ENCODE measurements around the gene OR7C2.
"Not testable (repeated sequence)": the region's sequence is repeated elsewhere in the genome, so short reads cannot be mapped to it uniquely, and the experiment has no call there.

Gene OR7C2

DNA sequence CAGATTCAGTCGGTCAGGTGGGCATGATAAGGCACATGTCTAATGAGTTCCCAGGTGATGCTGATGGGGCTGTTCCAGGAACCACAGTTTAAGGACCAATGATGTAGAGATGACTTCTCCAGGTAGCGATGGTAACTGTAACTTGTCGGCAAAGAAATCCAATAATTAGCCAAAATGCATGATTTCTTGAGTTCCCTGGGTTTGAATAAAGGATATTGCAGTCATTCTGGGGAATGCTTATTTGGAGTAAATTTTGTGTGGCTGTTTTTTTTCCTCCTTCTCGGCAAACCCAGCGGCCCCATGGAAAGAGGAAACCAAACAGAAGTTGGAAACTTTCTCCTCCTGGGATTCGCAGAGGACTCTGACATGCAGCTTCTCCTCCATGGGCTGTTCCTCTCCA lies at the start of gene OR7C2:
Gene OR7C2 (plus strand): TSS at position 301 of the 400 bp plus-strand sequence. CDS start 0 bp downstream, at position 301.
- Mint-ChIP-seq H3K27ac (no peak within 1 kb of the TSS), H3K4me3 (no peak within 1 kb of the TSS), H3K27me3 (peaks cover 2% of the 10 kb centered on the region), H3K4me1 (ENCODE audit: low read depth) (peaks cover 14% of the 10 kb centered on the region), H3K36me3 (ENCODE audit: low read depth) (no peaks in the 10 kb centered on the region), H3K9me3 (no peaks in the 10 kb centered on the region)

DNA sequence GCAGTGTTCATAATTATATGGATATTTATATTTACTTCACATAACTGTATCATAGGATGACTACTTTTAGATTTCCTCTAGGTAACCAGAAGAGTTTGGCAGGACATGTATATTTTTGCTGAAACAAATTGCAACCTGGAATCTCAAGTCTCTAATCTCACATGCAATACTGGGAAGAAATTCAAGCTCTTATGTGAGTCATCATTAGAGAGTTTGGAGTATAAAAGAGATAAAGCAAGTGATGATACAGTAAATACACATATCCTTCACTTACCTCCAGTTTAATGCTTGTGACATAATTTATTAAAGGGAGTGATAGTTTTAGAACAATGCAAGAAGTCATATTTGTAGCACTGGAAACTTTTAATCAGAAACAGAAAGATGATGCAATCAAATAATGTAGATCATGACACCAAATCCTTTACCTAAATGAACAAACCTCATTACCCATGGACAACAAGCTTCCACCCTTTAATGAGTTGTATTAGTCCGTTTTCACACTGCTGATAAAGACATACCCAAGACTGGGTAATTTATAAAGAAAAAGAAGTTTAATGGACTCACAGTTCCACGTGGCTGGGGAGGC lies 39.5 kb upstream of the OR7C2 start:
- H3K27ac Mint-ChIP-seq: no peak overlapping the region
- no peaks in the 10 kb centered on the region for H3K4me1 Mint-ChIP-seq (ENCODE audit: low read depth)
- no peak overlapping the region for H3K4me3 Mint-ChIP-seq
- no peaks in the 10 kb centered on the region for H3K36me3 Mint-ChIP-seq (ENCODE audit: low read depth)
- H3K9me3 Mint-ChIP-seq: no peaks in the 10 kb centered on the region
- peaks cover 54% of the 10 kb centered on the region for H3K27me3 Mint-ChIP-seq

GRCh38 chr19:14906711-14907110 lies 34.6 kb upstream of the OR7C2 start:
- Mint-ChIP-seq H3K36me3 (ENCODE audit: low read depth) (no peaks in the 10 kb centered on the region), H3K9me3 (no peaks in the 10 kb centered on the region), H3K4me1 (ENCODE audit: low read depth) (no peaks in the 10 kb centered on the region), H3K27ac (no peak overlapping the region), H3K27me3 (peaks cover 42% of the 10 kb centered on the region), H3K4me3 (no peak overlapping the region)

DNA sequence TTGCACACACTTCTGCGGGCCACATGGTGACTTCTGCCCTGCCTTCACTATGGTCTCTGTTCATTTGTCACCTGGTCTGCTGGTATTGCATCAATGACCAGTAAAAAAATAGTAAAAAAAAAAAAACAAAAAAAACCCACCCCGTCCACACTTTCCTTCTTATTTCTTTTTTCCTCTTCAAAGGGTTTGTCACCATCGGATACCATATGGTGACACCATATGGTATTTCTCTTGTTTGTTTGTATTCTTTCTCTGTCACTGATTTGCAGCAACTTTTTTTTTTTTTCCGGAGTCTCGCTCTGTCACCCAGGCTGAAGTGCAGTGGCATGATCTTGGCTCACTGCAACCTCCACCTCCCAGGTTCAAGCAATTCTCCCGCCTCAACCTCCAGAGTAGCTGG lies 26.2 kb upstream of the OR7C2 start:
- Mint-ChIP-seq H3K4me3 (no peak overlapping the region), H3K27me3 (peaks cover 22% of the 10 kb centered on the region), H3K36me3 (ENCODE audit: low read depth) (no peaks in the 10 kb centered on the region), H3K27ac (no peak overlapping the region), H3K9me3 (peaks cover 8% of the 10 kb centered on the region), H3K4me1 (ENCODE audit: low read depth) (no peaks in the 10 kb centered on the region)

DNA sequence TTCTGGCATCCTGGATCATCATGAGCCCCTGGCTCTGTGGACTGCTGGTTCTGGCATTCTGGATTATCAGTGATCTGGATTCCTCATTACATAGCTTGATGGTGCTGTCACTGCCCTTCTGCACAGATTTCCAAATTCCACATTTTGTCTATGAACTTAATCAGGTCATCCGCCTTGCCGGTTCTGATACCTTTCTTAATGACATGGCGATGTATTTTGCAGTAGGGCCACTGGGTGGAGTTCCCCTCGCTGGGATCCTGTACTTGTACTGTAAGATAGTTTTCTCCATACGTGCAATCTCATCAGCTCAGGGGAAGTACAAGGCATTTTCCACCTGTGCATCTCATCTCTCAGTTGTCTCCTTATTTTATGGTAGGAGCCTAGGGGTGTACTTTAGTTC lies 24.4 kb upstream of the OR7C2 start:
- H3K27me3 Mint-ChIP-seq: peaks cover 18% of the 10 kb centered on the region
- H3K9me3 Mint-ChIP-seq: peaks cover 8% of the 10 kb centered on the region
- H3K4me1 Mint-ChIP-seq (ENCODE audit: low read depth): no peaks in the 10 kb centered on the region
- H3K36me3 Mint-ChIP-seq (ENCODE audit: low read depth): no peaks in the 10 kb centered on the region
- H3K27ac Mint-ChIP-seq: no peak overlapping the region
- no peak overlapping the region for H3K4me3 Mint-ChIP-seq

GRCh38 chr19:14933506-14933905 lies 7.8 kb upstream of the OR7C2 start:
- Mint-ChIP-seq H3K4me3 (no peak overlapping the region), H3K9me3 (peaks cover 5% of the 10 kb centered on the region), H3K27ac (no peak overlapping the region), H3K27me3 (peaks cover 26% of the 10 kb centered on the region), H3K4me1 (ENCODE audit: low read depth) (no peaks in the 10 kb centered on the region), H3K36me3 (ENCODE audit: low read depth) (no peaks in the 10 kb centered on the region)

- no peak overlapping the region for H3K4me3 Mint-ChIP-seq
- H3K36me3 Mint-ChIP-seq (ENCODE audit: low read depth): no peaks in the 10 kb centered on the region
- no peak overlapping the region for H3K27ac Mint-ChIP-seq
- H3K27me3 Mint-ChIP-seq: peaks cover 7% of the 10 kb centered on the region
- H3K9me3 Mint-ChIP-seq: no peaks in the 10 kb centered on the region
- H3K4me1 Mint-ChIP-seq (ENCODE audit: low read depth): peaks cover 14% of the 10 kb centered on the region
Measured at GRCh38 chr19:14940266-14940665, 1.0 kb upstream of the OR7C2 start.

GRCh38 chr19:14943601-14944000 lies 2.3 kb downstream of the OR7C2 start:
- no peaks in the 10 kb centered on the region for H3K27me3 Mint-ChIP-seq
- H3K4me3 Mint-ChIP-seq: no peak overlapping the region
- H3K4me1 Mint-ChIP-seq (ENCODE audit: low read depth): peaks cover 14% of the 10 kb centered on the region
- no peak overlapping the region for H3K27ac Mint-ChIP-seq
- H3K9me3 Mint-ChIP-seq: no peaks in the 10 kb centered on the region
- no peaks in the 10 kb centered on the region for H3K36me3 Mint-ChIP-seq (ENCODE audit: low read depth)

GRCh38 chr19:14944456-14944855 lies 3.2 kb downstream of the OR7C2 start:
- Mint-ChIP-seq H3K36me3 (ENCODE audit: low read depth) (no peaks in the 10 kb centered on the region), H3K4me1 (ENCODE audit: low read depth) (peaks cover 14% of the 10 kb centered on the region), H3K4me3 (no peak overlapping the region), H3K27ac (no peak overlapping the region), H3K27me3 (no peaks in the 10 kb centered on the region), H3K9me3 (no peaks in the 10 kb centered on the region)

GRCh38 chr19:14949413-14949812 lies 8.1 kb downstream of the OR7C2 start:
- not testable (repeated sequence) for H3K4me1 Mint-ChIP-seq (ENCODE audit: low read depth); H3K4me3 Mint-ChIP-seq; H3K27ac Mint-ChIP-seq; H3K36me3 Mint-ChIP-seq (ENCODE audit: low read depth); H3K9me3 Mint-ChIP-seq; H3K27me3 Mint-ChIP-seq

DNA sequence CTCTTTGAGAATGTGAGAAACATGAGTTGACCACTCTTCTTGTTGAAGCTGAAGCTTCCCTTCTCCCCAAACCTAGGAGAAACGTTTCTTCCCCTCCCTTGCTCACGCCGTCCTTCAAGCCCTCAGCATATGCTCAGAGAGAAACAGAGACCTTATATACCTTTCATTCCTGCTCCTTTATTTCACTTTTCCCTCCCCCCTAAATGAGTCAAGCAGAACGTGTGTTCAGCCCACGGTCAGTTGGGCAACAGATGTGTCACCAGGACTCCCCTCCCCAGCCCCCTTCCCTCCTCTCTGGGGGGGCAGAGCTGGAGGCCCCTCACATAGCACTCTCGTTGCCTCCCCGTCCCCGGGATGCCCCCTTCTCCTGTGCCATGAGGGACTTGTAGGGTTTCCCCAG lies 8.6 kb downstream of the OR7C2 start:
- H3K4me1 Mint-ChIP-seq (ENCODE audit: low read depth): peaks cover 2% of the 10 kb centered on the region
- no peak overlapping the region for H3K4me3 Mint-ChIP-seq
- no peaks in the 10 kb centered on the region for H3K27me3 Mint-ChIP-seq
- H3K27ac Mint-ChIP-seq: no peak overlapping the region
- no peaks in the 10 kb centered on the region for H3K36me3 Mint-ChIP-seq (ENCODE audit: low read depth)
- peaks cover under 1% of the 10 kb centered on the region for H3K9me3 Mint-ChIP-seq

GRCh38 chr19:14950421-14950820 lies 9.1 kb downstream of the OR7C2 start:
- H3K27me3 Mint-ChIP-seq: no peaks in the 10 kb centered on the region
- H3K4me3 Mint-ChIP-seq: no peak overlapping the region
- H3K4me1 Mint-ChIP-seq (ENCODE audit: low read depth): no peaks in the 10 kb centered on the region
- H3K9me3 Mint-ChIP-seq: peaks cover 3% of the 10 kb centered on the region
- no peak overlapping the region for H3K27ac Mint-ChIP-seq
- no peaks in the 10 kb centered on the region for H3K36me3 Mint-ChIP-seq (ENCODE audit: low read depth)

DNA sequence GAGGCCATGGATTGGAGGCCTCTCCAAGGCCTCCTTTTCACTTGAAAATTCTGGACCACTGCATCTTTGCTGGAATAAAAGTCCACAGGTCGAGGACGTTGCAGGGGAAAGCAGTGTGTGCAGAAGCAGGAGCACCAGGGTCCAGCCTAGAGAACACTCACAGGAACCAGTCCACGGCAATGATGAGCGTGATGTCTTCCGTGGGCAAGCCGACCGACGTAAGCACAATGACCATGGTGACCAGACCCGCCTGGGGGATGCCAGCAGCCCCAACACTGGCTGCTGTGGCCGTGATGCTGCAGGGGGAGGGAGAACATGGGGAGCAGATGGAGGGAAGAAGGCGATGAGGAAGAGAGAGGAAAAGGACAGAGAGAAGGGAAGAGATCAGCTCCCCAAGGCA lies 11.5 kb downstream of the OR7C2 start:
- H3K4me1 Mint-ChIP-seq (ENCODE audit: low read depth): no peaks in the 10 kb centered on the region
- H3K27ac Mint-ChIP-seq: no peak overlapping the region
- no peak overlapping the region for H3K4me3 Mint-ChIP-seq

GRCh38 chr19:14954071-14954655 lies 12.9 kb downstream of the OR7C2 start:
- peaks cover 13% of the 10 kb centered on the region for H3K9me3 Mint-ChIP-seq
- H3K4me1 Mint-ChIP-seq (ENCODE audit: low read depth): no peaks in the 10 kb centered on the region
- H3K27ac Mint-ChIP-seq: no peak overlapping the region
- H3K36me3 Mint-ChIP-seq (ENCODE audit: low read depth): no peaks in the 10 kb centered on the region
- no peaks in the 10 kb centered on the region for H3K27me3 Mint-ChIP-seq
- H3K4me3 Mint-ChIP-seq: no peak overlapping the region

More for the DNA sequence above, 11.5 kb downstream of the OR7C2 start:
- Mint-ChIP-seq H3K27me3 (no peaks in the 10 kb centered on the region), H3K9me3 (peaks cover 13% of the 10 kb centered on the region), H3K36me3 (ENCODE audit: low read depth) (no peaks in the 10 kb centered on the region)

DNA sequence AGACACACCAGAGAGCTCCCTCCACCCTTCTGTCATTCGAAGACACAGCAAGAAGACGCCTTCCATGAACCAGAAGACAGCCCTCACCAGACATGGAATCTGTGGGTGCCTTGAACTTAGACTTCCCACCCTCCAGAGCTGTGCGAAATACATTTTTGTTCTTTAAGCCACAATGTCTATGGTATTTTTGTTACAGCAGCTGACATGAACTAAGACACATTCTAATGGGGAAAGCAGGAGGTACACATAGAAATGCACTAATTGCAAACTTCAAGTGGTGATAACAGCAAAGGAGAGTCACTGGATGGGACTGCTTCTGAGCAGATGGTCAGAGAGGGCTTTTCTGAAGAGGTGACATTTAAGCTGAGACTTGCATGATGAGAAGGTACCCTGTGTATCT lies 16.2 kb downstream of the OR7C2 start:
- H3K27ac Mint-ChIP-seq: no peak overlapping the region
- no peak overlapping the region for H3K4me3 Mint-ChIP-seq
- no peaks in the 10 kb centered on the region for H3K36me3 Mint-ChIP-seq (ENCODE audit: low read depth)
- H3K9me3 Mint-ChIP-seq: peaks cover 22% of the 10 kb centered on the region
- H3K27me3 Mint-ChIP-seq: peaks cover 8% of the 10 kb centered on the region
- no peaks in the 10 kb centered on the region for H3K4me1 Mint-ChIP-seq (ENCODE audit: low read depth)

DNA sequence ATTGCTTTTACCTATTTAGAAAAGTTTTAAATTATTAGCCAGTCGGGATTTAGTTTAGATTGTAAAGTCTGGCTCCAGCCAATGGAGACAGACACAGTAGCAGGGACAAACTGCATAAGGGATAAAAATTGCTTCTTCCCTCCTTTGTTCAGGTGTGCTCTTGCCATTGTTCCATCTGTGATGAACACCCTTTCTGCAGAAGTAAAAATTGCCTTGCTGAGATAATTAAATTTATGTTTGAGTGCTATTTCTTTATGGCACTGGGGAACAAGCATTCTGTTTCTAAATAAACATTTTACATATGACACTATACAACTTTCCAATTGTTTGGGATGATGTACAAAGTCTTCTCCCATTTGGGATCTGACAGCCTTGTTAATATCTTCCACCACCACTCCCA lies 18.0 kb downstream of the OR7C2 start:
- Mint-ChIP-seq H3K4me1 (ENCODE audit: low read depth) (no peaks in the 10 kb centered on the region), H3K27me3 (peaks cover 8% of the 10 kb centered on the region), H3K9me3 (peaks cover 25% of the 10 kb centered on the region)

More for the DNA sequence above, 18.0 kb downstream of the OR7C2 start:
- no peaks in the 10 kb centered on the region for H3K36me3 Mint-ChIP-seq (ENCODE audit: low read depth)
- H3K4me3 Mint-ChIP-seq: no peak overlapping the region
- H3K27ac Mint-ChIP-seq: no peak overlapping the region
